Peyer's patch (tissue), 4 donors: ENCODE data around the gene PLCXD1. TPM values are rescaled to one million over a fixed set of nuclear protein-coding genes. Genes with fewer than 3 reads are reported as not detected.
A peak's percentile ranks its signal among the peaks of the same experiment; 100 is the strongest.
"Not testable (repeated sequence)": the region's sequence is repeated elsewhere in the genome, so short reads cannot be mapped to it uniquely, and the experiment has no call there.

Experiments
- DNase-seq, 3 donors: peaks; one replicate each; pipeline ENCODE4 v3.0.0-alpha.2; 2017 to 2019
- H3K27ac ChIP-seq, 4 donors: fragments of 200-600 bp; sonication (generic); one replicate each; pipeline ENCODE4 v1.5.1; 2016 to 2019
- H3K27me3 ChIP-seq, 2 donors: fragments of 200-600 bp; sonication (generic); one replicate each; pipeline ENCODE4 v1.5.1; 2019
- H3K36me3 ChIP-seq, 3 donors: fragments of 200-600 bp; sonication (generic); one replicate each; pipeline ENCODE4 v1.5.1; 2016 to 2019
- H3K4me1 ChIP-seq, 4 donors: fragments of 200-600 bp; sonication (generic); one replicate each; pipeline ENCODE4 v1.5.1; 2016 to 2019
- H3K4me3 ChIP-seq, 4 donors: fragments of 200-600 bp; sonication (generic); 1 replicate in 3 of 4; 2 replicates in 1 of 4; pipeline ENCODE4 v1.5.1; 2016 to 2019; ENCODE audit warnings: mild to moderate bottlenecking in 1 of 4
- H3K9me3 ChIP-seq, 4 donors: fragments of 200-600 bp; sonication (generic); one replicate each; pipeline ENCODE4 v1.5.1; 2016 to 2019; ENCODE audit warnings: mild to moderate bottlenecking in 1 of 4
- POLR2A ChIP-seq, 2 donors: fragments of 450-650 bp; IDR thresholded peaks; one replicate each; pipeline ENCODE4 v1.5.1; 2017; ENCODE audit warnings: antibody characterized with exemption in 2 of 2, mild to moderate bottlenecking in 2 of 2, moderate library complexity in 2 of 2
- total RNA-seq, 4 donors: library from RNA; depleted of rRNA; stranded (reverse); fragments of >200 nt; gene quantifications; one replicate each; pipeline ENCODE4 v1.1.0, GENCODE V29; 2016
- TF ChIP-seq, protein P1 (sequence below), 6 experiments: fragments of 450-650 bp in 4 of 6; fragments of 200-600 bp in 2 of 6; sonication (generic) in 1 of 6; IDR thresholded peaks; one replicate each; pipeline ENCODE4 v1.5.1; 2017 to 2019; ENCODE audit warnings: antibody characterized with exemption in 6 of 6, mild to moderate bottlenecking in 3 of 6, moderate library complexity in 1 of 6

The PLCXD1 gene
- total RNA-seq, 4 donors from 2014 or later: 12.7 to 73.4 (median 18.9) TPM

- Histone ChIP-seq H3K4me3 (peak overlapping the region; percentile 80 to 94 (median 89)), H3K9me3 (no peaks in the 10 kb centered on the region), H3K36me3 (peaks cover 0 to 16% (median 0%) of the 10 kb centered on the region in 3 donors), H3K4me1 (peaks cover 0 to 15% (median 9%) of the 10 kb centered on the region in 4 donors), H3K27ac (peak overlapping the region; percentile 79 to 97 (median 89)), H3K27me3 (no peaks in the 10 kb centered on the region)
- TF ChIP-seq, protein P1, sequence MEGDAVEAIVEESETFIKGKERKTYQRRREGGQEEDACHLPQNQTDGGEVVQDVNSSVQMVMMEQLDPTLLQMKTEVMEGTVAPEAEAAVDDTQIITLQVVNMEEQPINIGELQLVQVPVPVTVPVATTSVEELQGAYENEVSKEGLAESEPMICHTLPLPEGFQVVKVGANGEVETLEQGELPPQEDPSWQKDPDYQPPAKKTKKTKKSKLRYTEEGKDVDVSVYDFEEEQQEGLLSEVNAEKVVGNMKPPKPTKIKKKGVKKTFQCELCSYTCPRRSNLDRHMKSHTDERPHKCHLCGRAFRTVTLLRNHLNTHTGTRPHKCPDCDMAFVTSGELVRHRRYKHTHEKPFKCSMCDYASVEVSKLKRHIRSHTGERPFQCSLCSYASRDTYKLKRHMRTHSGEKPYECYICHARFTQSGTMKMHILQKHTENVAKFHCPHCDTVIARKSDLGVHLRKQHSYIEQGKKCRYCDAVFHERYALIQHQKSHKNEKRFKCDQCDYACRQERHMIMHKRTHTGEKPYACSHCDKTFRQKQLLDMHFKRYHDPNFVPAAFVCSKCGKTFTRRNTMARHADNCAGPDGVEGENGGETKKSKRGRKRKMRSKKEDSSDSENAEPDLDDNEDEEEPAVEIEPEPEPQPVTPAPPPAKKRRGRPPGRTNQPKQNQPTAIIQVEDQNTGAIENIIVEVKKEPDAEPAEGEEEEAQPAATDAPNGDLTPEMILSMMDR (IDR thresholded peaks at IDR 0.05): no peak
- no peak for TF ChIP-seq POLR2A (IDR thresholded peaks at IDR 0.05)
- DNase-seq: no peak
Measured at GRCh38 chrX:319579-320125, 38.5 kb downstream of the PLCXD1 start.

GRCh38 chrX:320126-320783 lies 39.1 kb downstream of the PLCXD1 start:
- TF ChIP-seq POLR2A (IDR thresholded peaks at IDR 0.05): no peak
- TF ChIP-seq, protein P1 (IDR thresholded peaks at IDR 0.05): no peak
- Histone ChIP-seq H3K9me3 (no peaks in the 10 kb centered on the region), H3K36me3 (peaks cover 0 to 10% (median 0%) of the 10 kb centered on the region in 3 donors), H3K4me1 (peaks cover 0 to 15% (median 9%) of the 10 kb centered on the region in 4 donors), H3K27me3 (no peaks in the 10 kb centered on the region), H3K27ac (peak overlapping the region in 1 of 4 donors; percentile 93), H3K4me3 (peak overlapping the region; percentile 80 to 94 (median 89))
- no peak for DNase-seq

- Histone ChIP-seq H3K4me3 (peak overlapping the region in 1 of 4 donors; percentile 24), H3K9me3 (no peaks in the 10 kb centered on the region), H3K27ac (no peak overlapping the region), H3K36me3 (no peaks in the 10 kb centered on the region), H3K27me3 (no peaks in the 10 kb centered on the region), H3K4me1 (peaks cover 0 to 15% (median 9%) of the 10 kb centered on the region in 4 donors)
- DNase-seq: peak; percentile 51 to 79 (median 72)
- no peak for TF ChIP-seq POLR2A (IDR thresholded peaks at IDR 0.05)
- TF ChIP-seq, protein P1 (IDR thresholded peaks at IDR 0.05): no peak
Measured at GRCh38 chrX:323721-324628, 42.8 kb downstream of the PLCXD1 start.

DNA sequence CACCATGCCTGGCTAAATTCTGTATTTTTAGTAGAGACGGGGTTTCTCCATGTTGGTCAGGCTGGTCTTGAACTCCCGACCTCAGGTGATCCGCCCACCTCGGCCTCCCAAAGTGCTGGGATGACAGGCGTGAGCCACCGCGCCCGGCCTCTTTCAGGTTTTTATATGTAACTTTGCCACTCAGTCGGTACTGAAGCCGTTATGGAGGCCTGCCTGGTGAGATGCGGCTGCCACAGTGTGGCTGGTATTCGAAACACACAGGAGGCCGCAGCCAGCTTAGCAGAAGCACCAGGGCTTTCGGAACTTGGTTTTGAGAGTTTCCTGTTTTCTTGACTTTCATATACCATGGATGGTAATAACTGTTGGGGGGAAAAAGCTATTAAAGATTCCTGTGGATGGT lies 43.5 kb downstream of the PLCXD1 start:
- not testable (repeated sequence) for H3K4me3 ChIP-seq, H3K27ac ChIP-seq, H3K36me3 ChIP-seq, H3K27me3 ChIP-seq, H3K9me3 ChIP-seq
- peaks cover 0 to 14% (median 6%) of the 10 kb centered on the region in 4 donors for H3K4me1 ChIP-seq
- peak in 1 of 3 donors; percentile 33 for DNase-seq

DNA sequence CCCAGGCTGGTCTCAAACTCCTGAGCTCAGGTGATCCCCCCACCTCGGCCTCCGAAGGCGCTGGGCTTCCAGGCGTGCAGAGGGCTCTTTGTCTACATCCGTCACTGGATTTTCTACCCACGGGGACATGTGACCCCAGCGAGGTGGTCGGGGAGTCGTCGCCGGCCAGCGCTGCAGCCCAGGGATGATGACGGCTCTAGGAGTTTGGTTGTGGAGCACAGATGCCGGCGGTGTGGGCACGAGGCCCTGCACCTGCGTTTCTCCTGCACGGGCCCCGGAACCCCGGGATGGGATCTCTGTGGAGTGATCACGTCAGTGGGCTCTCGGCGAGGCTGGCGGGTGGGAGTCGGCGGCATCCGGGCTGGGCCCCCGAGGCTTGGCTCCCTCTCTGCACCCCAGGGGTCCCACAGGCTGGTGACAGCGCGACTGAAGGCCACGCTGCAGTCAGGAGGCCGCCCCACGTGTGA lies 46.5 kb downstream of the PLCXD1 start:
- no peaks in the 10 kb centered on the region for H3K36me3 ChIP-seq
- H3K9me3 ChIP-seq: no peaks in the 10 kb centered on the region
- H3K27me3 ChIP-seq: peaks cover 0 to 4% of the 10 kb centered on the region in 2 donors
- DNase-seq: no peak
- H3K27ac ChIP-seq: no peak overlapping the region
- H3K4me1 ChIP-seq: peaks cover 0 to 10% (median 4%) of the 10 kb centered on the region in 4 donors
- TF ChIP-seq, protein P1 (IDR thresholded peaks at IDR 0.05): no peak
- no peak for TF ChIP-seq POLR2A (IDR thresholded peaks at IDR 0.05)
- no peak overlapping the region for H3K4me3 ChIP-seq
